ENCODE measurements around the gene ADRA2C.

ADRA2C gene

GRCh38 chr4:3766036-3766784 lies at the start of gene ADRA2C:
Gene ADRA2C (plus strand): TSS chr4:3766385. CDS start chr4:3766607, 222 bp downstream.
- peak; percentile 27 for DNase-seq (ENCODE audit: low read depth)

DNA sequence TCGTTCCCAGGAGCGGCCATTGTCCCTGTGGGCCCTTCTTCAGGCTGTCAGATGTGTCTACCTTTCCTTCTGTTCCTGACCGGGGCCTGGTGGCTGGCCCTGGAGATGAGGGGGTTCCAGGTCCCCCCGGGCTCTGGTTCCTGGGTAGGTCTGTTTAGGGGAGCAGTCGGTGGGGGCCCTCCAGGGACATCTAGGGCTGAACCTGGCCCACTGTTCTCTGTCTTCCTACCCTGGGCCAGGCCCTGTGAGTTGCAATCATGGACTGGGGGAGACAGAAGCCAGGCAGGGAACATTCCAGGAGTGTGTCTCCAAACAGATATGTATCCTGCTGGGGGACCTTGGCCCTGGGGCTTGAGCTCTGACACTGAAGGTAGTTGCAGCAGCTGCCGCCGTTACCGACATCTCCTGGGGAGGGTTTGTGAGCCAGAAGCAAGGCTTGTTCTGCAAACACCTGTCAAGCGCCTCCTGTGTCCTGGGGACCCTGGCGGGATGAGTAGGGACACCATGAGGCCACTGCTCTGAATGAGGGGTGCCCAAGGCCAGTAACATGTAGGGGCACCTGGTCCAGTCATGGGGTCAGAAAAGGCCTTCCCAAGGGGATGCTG lies 49.5 kb upstream of the ADRA2C start:
- DNase-seq (ENCODE audit: low read depth) = no peak

- DNase-seq (ENCODE audit: low read depth) = no peak
Measured at GRCh38 chr4:3717241-3717640, 48.9 kb upstream of the ADRA2C start.

DNA sequence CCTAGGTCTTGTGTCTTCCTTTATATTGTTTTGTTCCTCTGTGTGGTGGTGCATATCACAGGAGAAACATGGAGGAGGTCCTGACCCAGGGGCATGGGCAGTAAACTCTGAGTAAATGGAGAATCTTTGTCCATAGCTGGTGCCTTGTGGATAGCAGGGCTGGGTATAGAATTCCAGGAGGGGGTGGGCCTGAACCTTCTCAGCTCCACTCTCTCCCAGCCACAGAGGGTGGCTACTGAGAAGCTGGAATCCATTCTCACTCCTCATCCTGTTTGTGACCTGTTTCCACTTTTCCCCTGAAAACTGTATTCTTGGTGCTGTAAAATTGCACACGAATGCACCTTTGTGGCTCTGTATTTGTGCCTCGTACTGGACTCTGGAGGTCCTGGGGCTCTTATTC lies 47.7 kb upstream of the ADRA2C start:
- no peak for DNase-seq (ENCODE audit: low read depth)

DNA sequence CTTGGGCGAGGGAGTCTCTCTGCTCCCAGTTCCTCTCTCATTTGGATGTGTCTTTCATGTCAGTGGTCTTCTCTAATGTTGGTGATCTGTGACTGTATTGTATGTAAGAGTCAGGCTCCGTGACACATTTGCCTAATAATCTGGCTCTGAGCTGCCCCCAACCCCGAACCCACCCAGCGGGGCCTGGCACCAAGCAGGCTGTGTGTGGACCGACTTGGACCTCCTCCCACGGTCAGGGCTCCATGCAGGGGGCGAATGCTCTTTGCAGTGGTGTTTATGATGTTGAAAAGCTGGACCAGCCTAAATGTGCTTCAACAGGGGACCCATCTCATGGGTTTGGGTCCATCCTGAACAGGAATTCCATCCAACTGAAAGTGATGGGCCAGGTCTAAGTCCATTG lies 47.0 kb upstream of the ADRA2C start:
- DNase-seq (ENCODE audit: low read depth) = no peak

- DNase-seq (ENCODE audit: low read depth) = no peak
Measured at GRCh38 chr4:3719836-3720235, 46.3 kb upstream of the ADRA2C start.

- DNase-seq (ENCODE audit: low read depth) = no peak
Measured at GRCh38 chr4:3720466-3720865, 45.7 kb upstream of the ADRA2C start.

DNA sequence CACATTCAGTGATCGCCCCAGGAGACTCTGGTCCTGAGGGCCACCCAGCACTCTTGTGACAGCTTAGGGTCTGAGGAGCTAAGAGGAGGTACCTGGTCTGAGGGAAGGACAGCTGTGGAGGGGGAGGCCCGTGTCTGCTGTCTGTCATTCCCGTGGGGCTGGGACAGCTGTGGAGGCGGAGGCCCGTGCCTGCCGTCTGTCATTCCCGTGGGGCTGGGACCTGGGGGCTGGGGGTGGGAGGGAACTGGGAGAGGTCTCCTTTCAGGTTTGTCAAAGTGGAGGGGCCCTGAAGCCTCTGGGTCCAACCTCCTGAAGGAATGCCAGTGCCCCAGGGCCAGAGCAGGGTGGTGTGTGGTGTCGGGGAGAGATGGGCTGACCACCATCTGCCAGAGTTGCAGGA lies 45.0 kb upstream of the ADRA2C start:
- no peak for DNase-seq (ENCODE audit: low read depth)

DNA sequence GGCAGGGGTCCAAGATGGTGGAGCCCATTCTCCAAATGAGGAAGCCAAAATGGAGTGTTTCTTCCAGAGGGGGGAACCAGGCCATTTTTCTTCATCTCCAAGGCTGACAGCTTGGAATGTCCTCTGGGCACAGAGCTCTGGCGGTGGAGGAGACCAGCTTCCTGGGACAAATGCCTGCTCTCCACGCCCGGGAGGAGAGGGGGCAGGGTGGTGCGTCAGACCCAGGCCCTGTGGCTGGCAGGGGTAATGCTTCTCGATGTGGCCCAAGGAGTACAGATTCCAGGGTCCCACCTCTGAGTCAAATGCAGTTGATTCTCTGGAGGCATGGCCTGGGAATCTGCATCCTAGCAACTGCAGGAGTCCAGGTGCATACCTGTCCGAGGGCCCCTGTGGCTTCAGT lies 44.6 kb upstream of the ADRA2C start:
- no peak for DNase-seq (ENCODE audit: low read depth)

DNA sequence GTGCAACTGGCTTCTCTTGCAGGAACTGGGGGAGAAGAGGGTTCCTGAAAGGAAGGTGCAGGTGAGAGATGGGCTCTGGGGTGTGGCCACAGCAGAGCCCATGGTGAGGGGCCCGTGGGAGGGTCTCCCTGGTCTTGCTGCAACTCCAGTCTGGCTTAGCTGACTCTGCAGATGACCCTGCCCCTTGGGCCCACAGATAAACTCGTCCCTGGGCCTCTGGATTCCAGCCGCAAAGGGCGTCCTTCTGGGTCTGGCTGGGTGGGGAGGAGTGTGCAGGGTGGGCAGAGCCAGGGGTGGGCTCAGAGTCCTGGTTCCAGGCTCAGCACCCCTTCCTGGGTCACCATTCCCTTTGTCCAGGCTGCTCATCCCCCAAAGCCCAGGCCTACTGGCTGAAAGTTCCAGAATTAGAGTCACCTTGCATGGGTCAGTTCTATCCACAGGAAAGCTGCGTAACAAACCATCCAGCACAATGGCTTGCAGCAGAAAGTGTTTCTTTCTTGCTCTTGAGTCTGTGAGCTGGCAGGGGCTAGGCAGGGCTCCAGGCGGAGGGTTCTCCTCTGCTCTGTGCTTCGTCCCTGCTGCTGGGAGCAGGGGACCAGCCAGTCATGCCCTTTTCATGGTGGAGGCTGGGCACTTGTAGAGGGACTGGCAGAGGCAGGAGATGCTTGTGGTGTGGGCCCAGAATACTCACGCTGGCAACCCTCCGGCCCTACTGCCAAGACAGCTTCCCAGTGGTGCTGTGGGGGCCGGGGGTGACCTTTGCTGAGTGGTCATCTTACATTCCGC lies 43.5 kb upstream of the ADRA2C start:
- no peak for DNase-seq (ENCODE audit: low read depth)

DNA sequence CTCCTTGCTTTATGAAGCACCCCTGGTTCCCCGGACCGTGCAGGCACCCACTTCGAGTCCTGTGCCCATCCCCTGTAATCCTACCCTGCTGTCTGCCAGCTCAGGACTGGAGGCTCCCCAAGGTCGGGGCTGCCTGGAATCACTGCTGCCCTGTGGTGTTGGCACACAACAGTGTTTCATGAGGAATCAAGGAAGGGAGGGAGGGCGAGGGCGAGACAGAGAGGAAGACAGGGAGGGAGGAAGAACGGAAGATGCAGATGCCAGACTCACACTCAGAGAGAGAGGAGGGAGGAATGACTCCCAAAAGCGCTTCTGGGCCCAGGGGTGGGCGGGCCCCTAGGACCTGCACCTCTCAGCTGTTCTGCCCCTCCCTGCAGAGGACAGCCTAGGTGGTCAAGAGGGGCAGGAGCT lies 42.9 kb upstream of the ADRA2C start:
- DNase-seq (ENCODE audit: low read depth) = no peak

DNA sequence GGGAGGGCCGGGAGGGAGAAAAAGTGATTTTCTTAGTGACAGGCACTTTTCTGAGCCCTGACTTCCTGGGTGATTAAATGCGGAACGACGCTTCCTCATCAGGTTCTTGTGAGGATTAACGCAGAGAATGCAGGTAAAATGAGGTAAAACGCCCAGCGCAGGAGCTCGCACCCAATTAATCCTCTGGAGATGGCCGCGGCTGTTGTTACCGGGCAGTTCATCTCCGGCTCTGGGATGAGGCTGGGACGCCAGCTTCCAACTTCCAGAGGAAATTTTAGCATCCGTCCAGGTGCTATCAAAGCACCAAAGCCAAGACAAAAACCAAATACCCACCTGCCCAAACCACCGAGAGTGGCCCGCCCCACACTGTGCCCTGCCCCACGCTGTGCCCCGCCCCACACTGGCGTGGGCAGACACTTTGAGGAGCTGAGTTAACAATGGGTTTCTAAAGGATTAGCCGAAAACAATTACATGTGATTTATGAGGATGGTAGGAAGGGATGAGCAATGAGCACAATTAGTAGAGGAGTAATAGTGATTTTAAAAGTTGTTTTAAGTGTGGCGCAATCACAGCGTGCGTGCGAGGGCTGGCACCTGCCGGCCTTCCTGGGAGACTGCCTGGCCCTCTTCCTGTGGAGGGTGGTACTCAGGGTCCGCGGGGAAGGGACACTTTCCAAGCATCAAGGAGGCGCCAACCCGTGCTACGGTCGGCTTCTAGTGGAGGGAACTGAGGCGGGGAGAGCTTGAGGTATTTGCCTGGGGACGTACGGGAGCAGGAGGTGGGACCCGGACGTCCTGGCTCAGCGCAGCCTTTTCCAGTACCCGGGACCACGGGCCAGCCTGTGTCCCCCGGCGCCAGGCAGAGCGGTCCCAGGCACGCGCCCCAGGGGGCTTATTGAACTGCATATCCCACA lies 41.6 kb upstream of the ADRA2C start:
- DNase-seq (ENCODE audit: low read depth) = no peak

DNA sequence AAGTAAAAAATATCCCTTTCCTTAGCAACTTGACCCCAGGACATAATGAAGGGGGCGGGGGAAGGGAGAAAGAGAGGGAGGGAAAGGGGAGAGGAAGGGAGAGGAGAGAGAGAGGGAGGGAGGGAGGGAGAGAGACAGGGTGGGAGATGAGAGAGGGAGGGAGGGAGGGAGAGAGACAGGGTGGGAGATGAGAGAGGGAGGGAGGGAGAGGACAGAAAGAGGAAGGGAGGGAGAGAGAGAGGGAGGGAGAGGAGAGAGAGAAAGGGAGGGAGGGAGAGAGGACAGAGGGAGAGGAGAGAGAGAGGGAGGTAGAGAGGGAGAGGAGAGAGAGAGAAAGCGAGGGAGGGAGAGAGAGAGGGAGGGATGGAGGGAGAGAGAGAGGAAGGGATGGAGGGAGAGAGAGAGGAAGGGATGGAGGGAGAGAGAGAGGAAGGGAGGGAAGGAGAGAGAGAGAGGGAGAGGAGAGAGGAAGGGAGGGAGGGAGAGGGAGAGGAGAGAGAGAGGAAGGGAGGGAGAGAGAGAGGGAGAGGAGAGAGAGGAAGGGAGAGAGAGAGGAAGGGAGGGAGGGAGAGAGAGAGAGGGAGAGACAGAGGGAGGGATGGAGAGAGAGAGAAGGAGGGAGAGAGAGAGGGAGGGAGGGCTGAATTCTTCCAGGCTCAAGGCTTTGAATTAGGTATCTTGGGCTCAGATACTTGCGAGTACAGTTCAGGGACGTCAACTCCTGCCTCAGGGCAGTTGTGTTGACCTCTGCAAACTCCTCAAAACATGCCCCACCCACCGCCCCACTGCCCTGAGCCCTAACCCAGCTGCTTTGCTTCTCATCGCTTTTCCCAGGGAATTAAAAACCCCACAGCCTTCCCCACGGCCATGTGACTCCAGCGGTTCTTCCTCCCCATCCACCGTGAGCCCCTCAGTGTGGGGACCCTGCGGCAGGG lies 40.0 kb upstream of the ADRA2C start:
- DNase-seq (ENCODE audit: low read depth) = no peak

GRCh38 chr4:3727847-3728469 lies 38.2 kb upstream of the ADRA2C start:
- DNase-seq (ENCODE audit: low read depth) = no peak

DNA sequence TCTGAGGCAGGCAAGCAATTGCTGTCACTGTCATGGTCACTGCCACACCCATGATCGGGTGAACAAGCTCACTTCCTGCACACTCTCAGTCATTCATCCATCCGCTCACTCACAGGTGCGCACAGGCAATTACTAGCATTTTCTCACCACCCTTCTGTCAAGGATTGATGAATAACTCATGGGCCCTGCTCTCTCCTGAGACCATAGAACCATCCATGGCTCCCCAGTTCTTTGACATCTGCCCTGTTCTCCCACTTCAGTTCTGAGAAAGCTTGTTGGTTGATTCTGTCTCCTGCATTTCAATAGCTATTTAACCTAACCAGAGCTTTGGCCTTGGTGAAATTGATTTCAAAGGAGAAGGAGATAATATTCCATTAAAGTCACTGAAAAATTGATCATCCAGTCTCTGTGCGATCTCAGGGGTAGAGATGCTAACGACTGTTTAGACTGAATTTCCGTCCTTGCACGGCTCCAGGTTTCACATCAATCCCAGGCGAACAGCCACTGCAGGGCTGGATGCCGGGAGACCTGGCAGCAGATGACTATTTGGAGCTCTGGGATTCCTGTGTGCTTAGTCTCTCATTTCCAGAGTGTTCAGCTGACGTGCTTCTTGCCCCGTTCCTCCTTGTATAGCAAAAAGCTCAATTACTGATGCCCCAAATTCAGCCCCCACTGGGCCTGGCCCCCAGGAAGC lies 36.9 kb upstream of the ADRA2C start:
- DNase-seq (ENCODE audit: low read depth) = peak; percentile 49

GRCh38 chr4:3729882-3730226 lies 36.3 kb upstream of the ADRA2C start:
- no peak for DNase-seq (ENCODE audit: low read depth)

DNA sequence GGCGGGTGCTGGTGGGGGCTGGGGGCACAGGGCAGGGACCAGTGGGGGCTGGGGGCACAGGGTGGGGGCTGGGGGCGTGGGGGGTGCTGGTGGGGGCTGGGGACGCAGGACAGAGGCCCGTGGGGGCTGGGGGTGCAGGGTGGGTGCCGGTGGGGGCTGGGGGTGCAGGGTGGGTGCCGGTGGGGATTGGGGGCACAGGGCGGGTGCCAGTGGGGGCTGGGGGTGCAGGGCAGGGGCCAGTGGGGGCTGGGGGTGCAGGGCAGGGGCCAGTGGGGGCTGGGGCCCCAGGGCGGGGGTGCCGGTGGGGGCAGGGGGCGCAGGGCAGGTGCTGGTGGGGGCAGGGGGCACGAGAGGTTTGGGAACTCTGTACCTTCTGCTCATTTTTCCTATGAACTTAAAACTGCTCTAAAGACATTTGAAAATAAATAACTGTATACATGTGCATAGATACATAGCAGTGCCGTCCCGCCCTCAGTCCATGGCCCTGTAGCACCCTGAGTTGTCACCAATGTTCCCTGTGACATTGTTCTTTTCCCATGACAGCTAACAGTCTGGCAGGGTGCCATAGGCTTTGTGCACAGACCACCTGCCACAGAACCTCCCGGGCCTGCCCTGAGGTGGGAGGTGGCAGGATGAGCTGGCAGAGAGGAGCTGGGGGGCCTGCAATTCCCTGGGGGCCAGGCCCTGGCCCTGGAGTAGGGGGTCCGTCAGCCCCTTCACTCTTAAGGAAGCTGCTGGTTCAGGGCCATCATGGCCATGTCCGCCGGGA lies 35.6 kb upstream of the ADRA2C start:
- DNase-seq (ENCODE audit: low read depth) = no peak

GRCh38 chr4:3732076-3733028 lies 33.8 kb upstream of the ADRA2C start:
- no peak for DNase-seq (ENCODE audit: low read depth)

Data from EH (cell line).